RKO (cell line): ENCODE measurements around the gene AMBN.

ENCODE experiments used
- DNase-seq: peaks from one replicate; pipeline ENCODE4 v3.0.0-alpha.2; 2016; ENCODE audit warnings: low spot score

Gene AMBN

GRCh38 chr4:70591955-70592582 lies at the start of gene AMBN:
AMBN (plus strand) TSS chr4:70592256; CDS start chr4:70592359, 103 bp downstream.
- no peak for DNase-seq

GRCh38 chr4:70544279-70544868 lies 47.7 kb upstream of the AMBN start:
- DNase-seq = peak; percentile 52

DNA sequence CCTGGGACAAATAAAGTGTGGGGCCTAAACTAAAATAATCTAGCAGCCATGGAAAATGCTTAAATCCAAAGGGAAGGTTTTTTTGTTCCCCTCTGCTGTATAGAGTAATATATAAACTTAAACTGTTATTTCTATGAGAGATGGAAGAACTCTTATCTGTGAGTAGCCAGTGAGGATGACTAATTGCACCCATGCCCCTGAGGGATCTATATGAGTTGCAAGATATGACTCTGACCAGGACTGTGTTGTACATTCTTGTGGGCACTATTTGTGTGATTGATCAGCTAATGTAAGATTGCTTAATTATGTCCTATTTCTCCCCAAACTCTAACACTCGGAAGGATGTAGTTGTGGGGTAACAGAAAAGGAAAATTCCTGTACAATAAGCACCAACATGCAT lies 35.2 kb upstream of the AMBN start:
- peak; percentile 3 for DNase-seq

GRCh38 chr4:70559211-70559830 lies 32.7 kb upstream of the AMBN start:
- peak; percentile 54 for DNase-seq

GRCh38 chr4:70559924-70560323 lies 32.1 kb upstream of the AMBN start:
- no peak for DNase-seq

GRCh38 chr4:70564033-70564432 lies 28.0 kb upstream of the AMBN start:
- DNase-seq = no peak

- DNase-seq = no peak
Measured at GRCh38 chr4:70570796-70571195, 21.3 kb upstream of the AMBN start.

DNA sequence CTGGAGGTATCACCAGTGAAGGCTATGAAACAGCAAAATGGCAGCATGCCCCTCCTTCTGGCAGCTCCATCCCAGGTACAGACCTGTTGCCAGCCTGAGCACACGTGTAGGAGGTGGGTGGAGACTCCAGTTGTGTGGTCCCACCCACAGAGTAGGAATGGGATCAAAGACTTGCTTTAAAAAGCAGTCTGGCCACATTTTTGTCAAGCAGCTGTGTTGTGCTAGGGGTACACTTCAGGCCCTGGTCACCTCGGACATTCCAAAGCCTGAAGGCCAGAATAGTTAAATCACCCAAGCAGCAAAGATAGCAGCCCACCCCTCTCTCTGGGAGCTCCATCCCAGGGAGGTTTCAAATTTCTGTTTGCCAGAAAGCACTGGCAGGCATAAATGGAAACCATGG lies 20.3 kb upstream of the AMBN start:
- DNase-seq = no peak

- DNase-seq = no peak
Measured at GRCh38 chr4:70575964-70576363, 16.1 kb upstream of the AMBN start.

DNA sequence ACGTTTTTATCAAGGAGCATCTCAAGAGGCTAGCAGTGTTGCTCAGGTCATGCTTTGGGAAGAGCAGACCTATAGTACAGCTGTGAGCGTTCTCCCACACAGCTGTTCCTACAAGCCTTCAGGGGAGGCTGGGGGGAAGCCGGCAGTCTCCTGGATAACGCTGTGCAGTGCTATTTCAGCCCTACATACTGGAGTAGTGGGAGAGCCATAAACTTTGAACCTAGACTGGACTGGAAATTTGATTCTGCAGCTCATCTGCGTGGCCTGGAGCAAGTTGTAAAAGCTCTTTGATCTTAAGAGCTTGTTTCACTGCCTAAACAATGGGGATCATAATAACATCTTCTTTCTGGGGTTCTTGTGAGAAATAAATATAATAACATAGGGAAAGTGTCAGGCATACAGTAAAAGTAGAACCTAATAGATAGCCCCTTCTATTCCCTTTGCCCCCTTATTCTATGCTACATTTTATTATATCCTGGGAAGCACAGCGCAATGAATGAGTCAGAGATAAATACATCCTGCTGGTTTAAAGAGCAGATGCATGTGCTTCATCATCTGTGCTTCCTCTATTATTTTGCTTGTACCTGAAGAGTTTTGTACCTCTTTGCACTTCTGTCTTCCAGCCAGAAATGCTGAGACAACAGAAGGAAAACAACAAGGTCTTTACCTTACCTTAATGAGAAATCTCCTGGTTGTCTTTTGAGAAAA lies 14.7 kb upstream of the AMBN start:
- no peak for DNase-seq

DNA sequence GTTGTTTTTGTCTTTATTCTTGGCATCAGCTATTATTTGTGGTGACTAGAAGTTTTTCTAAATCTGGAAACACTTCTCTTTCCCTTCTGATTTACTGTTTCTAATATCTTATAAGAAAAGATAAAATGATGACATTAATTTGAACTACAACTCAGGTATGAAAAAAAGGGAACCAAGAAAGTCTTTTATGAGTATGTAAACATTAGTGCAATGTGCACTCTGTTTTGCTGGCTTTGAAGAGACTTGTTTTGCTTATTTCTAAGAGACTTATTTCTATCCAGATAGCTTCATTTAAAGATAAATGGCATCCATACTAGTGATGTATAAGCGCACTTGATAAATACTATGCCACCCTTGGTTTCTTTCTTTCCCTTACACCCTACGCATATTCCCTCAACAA lies 10.1 kb upstream of the AMBN start:
- no peak for DNase-seq

- no peak for DNase-seq
Measured at GRCh38 chr4:70583952-70584834, 7.9 kb upstream of the AMBN start.

DNA sequence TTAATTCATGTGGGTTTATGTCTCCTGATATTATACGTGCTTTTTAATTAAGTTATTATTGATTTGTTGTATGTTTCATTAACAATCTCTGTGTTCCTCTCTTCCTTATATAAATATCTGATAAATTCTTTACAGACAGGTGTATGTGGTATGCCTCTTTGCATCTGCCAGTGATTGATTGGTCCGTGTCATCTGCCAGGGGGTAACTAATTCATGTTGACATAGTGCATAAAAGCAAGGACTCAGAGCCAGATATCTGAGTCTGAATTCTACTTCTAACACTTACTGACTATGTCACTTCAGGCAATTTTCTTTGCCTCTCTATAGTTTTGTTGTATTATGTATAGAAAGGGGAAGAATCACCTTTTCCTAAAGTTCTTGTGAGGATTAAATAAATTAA lies 5.2 kb upstream of the AMBN start:
- DNase-seq = no peak

- DNase-seq = no peak
Measured at GRCh38 chr4:70589785-70590184, 2.3 kb upstream of the AMBN start.

DNA sequence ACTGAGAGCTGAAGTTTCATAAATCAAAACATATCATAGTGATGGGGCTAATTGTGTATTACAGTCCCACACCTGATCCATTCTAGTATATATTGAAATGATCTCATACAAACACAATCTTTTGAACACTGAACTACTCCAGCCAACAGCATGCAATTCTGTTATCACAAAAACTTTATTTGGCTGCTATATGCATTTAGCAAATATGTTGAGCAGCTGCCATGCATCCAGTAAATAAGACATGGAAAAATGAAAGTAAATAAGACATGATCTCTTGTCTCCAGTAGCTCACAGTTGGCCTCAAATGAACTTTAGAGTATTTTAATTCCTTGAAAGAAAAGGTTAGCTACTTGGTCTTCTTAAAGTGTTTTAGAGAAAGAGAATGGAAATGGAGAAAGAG lies 2.1 kb downstream of the AMBN start:
- no peak for DNase-seq

- DNase-seq = no peak
Measured at GRCh38 chr4:70600305-70600704, 8.2 kb downstream of the AMBN start.

- DNase-seq = no peak
Measured at GRCh38 chr4:70600977-70601376, 8.9 kb downstream of the AMBN start.

DNA sequence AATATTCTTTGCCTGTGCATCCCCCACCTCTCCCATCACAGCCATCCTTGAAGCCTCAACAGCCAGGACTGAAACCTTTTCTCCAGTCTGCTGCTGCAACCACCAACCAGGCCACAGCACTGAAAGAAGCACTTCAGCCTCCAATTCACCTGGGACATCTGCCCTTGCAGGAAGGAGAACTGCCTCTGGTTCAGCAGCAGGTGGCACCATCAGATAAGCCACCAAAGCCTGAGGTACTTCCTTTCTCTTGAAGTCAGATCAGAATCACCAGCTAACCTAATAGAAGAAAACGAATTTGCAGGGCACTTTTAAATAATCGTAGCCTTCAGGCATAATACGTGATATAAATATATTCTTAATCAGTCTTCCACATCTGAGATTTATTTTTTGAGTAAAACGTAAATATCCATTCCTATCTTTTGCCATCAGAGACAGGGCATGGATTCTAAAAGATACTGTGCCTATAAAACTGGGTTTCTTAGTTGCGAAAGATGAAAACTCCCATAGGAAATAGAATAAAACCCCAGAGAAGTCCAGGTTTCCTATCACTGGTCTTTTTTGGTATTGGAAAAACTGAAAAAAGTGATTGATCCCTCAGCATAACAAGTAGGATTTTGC lies 9.5 kb downstream of the AMBN start:
- peak; percentile 72 for DNase-seq

GRCh38 chr4:70603856-70604255 lies 11.8 kb downstream of the AMBN start:
- DNase-seq = peak; percentile 8

DNA sequence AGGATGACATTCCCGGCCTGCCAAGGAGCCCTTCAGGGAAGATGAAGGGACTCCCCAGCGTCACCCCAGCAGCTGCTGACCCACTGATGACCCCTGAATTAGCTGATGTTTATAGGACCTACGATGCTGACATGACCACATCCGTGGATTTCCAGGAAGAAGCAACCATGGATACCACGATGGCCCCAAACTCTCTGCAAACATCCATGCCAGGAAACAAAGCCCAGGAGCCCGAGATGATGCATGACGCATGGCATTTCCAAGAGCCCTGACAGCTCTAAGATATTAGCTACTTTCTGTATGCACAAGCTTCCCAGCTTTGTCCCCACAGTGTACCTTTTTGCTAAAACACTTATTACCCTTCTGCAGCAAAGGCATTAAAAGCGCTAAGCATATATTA lies 14.4 kb downstream of the AMBN start:
- DNase-seq = no peak

DNA sequence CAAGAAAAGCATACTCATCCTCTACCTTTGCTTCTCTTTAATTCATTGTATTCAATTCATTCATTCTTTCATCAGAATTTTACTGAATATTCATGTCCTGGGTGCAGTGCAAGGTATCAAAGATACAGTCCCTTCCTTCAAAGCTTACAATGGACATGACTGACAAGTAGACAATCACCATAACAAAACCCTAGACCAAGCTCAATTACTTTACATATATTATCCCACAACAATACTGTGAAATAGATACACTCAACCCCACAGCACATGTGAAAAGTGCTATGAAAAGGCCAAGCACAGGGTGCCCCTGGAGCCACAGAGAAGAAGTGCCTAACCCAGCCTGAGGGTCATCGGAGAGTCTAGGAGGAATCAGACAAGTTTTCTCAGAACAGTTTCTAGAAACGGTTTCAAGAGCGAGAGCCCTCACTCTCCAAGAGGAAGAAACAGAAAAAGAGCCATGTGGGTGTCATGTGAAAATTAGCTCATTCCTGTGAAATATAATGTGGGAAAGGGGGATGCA lies 15.3 kb downstream of the AMBN start:
- no peak for DNase-seq
